Measurements from ENCODE around the gene CEP128. TPM values are rescaled to one million over a fixed set of nuclear protein-coding genes. Genes with fewer than 3 reads are reported as not detected.

The CEP128 gene
- total and polyA plus RNA-seq, 8 donors: 1.1 to 240 (median 2.6) TPM

DNA sequence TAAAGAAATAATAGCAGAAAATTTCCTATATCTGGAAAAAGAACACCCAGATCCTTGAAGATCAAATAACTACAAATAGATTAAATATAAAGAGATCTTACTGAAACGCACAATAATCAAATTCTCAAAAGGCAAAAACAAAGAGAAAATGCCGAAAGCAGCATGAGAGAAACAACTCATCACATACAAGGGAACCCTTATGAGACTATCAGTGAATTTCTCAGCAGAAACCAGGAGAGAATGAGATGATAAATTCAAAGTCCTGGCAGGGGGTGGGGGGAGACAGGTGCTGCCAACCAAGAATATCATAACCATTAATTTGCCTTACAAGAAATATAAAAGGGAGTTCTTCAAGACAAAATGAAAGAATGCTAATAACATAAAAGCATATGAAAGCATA lies 73.7 kb downstream of the CEP128 start:
- intact Hi-C loops (cut with DNase I; ENCODE audit: low total_unique reads): no loop called here

DNA sequence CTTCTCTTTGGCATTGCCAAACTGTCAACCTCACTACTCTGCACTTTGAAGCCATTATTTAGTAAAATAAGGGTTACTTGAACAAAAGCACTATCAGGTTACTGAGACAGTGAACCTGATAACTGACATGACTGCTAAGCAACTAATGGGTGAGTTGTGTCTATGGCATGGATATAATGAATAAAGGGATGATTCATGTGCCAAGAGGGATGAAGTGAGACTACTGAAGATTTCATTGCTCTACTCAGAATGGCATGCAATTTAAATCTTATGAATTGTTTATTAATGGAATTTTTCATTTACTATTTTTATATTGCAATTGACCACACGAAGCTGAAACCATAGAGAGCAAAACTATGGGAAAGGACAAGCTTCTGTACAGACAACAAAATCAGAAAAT lies 74.4 kb downstream of the CEP128 start:
- DNase-seq: no peak
- Histone ChIP-seq H3K4me1 (no peaks in the 10 kb centered on the region), H3K36me3 (no peaks in the 10 kb centered on the region), H3K27ac (no peak overlapping the region), H3K9me3 (peaks cover 0 to 29% (median 18%) of the 10 kb centered on the region in 4 donors), H3K4me3 (no peak overlapping the region), H3K27me3 (no peaks in the 10 kb centered on the region)
- intact Hi-C loops (cut with DNase I; ENCODE audit: low total_unique reads): no loop called here
- WGBS, 5 donors: 0 to 55% (median 0%) methylated on average over 1 of the region's 1 CpG
- TF ChIP-seq POLR2A (IDR thresholded peaks at IDR 0.05): no peak
- TF ChIP-seq, protein P1, sequence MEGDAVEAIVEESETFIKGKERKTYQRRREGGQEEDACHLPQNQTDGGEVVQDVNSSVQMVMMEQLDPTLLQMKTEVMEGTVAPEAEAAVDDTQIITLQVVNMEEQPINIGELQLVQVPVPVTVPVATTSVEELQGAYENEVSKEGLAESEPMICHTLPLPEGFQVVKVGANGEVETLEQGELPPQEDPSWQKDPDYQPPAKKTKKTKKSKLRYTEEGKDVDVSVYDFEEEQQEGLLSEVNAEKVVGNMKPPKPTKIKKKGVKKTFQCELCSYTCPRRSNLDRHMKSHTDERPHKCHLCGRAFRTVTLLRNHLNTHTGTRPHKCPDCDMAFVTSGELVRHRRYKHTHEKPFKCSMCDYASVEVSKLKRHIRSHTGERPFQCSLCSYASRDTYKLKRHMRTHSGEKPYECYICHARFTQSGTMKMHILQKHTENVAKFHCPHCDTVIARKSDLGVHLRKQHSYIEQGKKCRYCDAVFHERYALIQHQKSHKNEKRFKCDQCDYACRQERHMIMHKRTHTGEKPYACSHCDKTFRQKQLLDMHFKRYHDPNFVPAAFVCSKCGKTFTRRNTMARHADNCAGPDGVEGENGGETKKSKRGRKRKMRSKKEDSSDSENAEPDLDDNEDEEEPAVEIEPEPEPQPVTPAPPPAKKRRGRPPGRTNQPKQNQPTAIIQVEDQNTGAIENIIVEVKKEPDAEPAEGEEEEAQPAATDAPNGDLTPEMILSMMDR (IDR thresholded peaks at IDR 0.05): no peak
- no peak for TF ChIP-seq EP300 (IDR thresholded peaks at IDR 0.05)
- TF ChIP-seq POLR2AphosphoS5 (IDR thresholded peaks at IDR 0.05): no peak

More for the DNA sequence above, 73.7 kb downstream of the CEP128 start:
- Histone ChIP-seq H3K36me3 (no peaks in the 10 kb centered on the region), H3K27ac (no peak overlapping the region), H3K9me3 (peaks cover 0 to 29% (median 18%) of the 10 kb centered on the region in 4 donors), H3K4me3 (no peak overlapping the region), H3K4me1 (no peaks in the 10 kb centered on the region), H3K27me3 (no peaks in the 10 kb centered on the region)
- TF ChIP-seq POLR2AphosphoS5 (IDR thresholded peaks at IDR 0.05) (no peak), EP300 (IDR thresholded peaks at IDR 0.05) (no peak), POLR2A (IDR thresholded peaks at IDR 0.05) (no peak)
- TF ChIP-seq, protein P1 (IDR thresholded peaks at IDR 0.05): no peak
- 94 to 100% (median 96%) methylated on average over 2 of the region's 2 CpGs for WGBS, 5 donors
- DNase-seq: no peak

DNA sequence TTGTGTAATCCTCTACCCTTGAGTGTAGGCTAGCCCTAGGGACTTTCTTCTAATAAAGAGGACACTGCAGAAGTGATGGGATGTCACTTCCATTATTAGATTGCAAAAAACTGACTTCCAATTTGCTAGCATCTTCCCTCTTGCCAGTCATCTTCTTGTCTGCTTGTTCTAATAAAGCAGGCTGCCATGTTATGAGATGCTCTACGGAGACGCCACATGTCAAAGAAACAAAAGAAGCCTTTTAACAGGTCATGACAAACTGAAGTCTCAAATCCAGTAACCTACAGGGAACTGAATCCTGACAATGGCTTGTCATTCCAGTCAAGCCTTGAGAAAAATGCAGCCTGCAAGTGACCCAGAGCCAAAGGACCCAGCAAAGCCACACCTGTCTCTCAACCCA lies 76.0 kb downstream of the CEP128 start:
- no peak for DNase-seq
- Histone ChIP-seq H3K9me3 (peaks cover 0 to 28% (median 16%) of the 10 kb centered on the region in 4 donors), H3K4me1 (no peaks in the 10 kb centered on the region), H3K27me3 (no peaks in the 10 kb centered on the region), H3K4me3 (no peak overlapping the region), H3K36me3 (no peaks in the 10 kb centered on the region), H3K27ac (no peak overlapping the region)
- TF ChIP-seq, protein P1 (IDR thresholded peaks at IDR 0.05): no peak
- TF ChIP-seq EP300 (IDR thresholded peaks at IDR 0.05) (no peak), POLR2AphosphoS5 (IDR thresholded peaks at IDR 0.05) (no peak), POLR2A (IDR thresholded peaks at IDR 0.05) (no peak)
- intact Hi-C loops (cut with DNase I; ENCODE audit: low total_unique reads): no loop called here
- 95 to 100% (median 97%) methylated on average over 2 of the region's 2 CpGs for whole genome bisulfite sequencing, 5 donors

DNA sequence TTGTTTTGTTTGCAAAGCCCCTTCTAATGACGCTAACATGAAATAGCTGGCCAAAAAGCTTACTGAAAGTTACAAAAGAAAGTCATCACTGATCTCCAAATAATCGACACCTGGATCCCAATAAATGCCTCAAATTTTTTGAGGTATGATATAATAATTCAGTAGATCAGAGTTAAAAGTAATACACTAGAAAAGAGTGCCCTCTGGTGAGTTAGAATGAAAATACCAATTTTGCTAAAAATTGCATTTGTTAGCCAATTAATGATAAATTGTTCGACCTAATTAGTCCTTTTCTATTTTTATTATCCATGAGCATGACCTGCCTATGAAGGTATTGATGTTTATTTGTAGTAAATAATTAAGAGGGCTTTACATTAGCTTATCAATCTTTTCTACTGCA lies 78.6 kb downstream of the CEP128 start:
- WGBS, 5 donors: 53 to 68% (median 63%) methylated on average over 3 of the region's 3 CpGs
- no peaks in the 10 kb centered on the region for H3K4me1 ChIP-seq
- intact Hi-C loops (cut with DNase I; ENCODE audit: low total_unique reads): no loop called here
- H3K9me3 ChIP-seq: peaks cover 0 to 12% (median 9%) of the 10 kb centered on the region in 4 donors
- no peak for DNase-seq
- H3K36me3 ChIP-seq: no peaks in the 10 kb centered on the region
- H3K27ac ChIP-seq: no peak overlapping the region
- no peak overlapping the region for H3K4me3 ChIP-seq
- H3K27me3 ChIP-seq: no peaks in the 10 kb centered on the region
- no peak for TF ChIP-seq EP300 (IDR thresholded peaks at IDR 0.05)
- TF ChIP-seq POLR2A (IDR thresholded peaks at IDR 0.05): no peak
- TF ChIP-seq, protein P1 (IDR thresholded peaks at IDR 0.05): no peak
- no peak for TF ChIP-seq POLR2AphosphoS5 (IDR thresholded peaks at IDR 0.05)

Measured in stomach (tissue), 9 donors.